SK-N-SH (cell line): ENCODE data around the gene B4GALT6. TPM values are rescaled to one million over a fixed set of nuclear protein-coding genes. Genes with fewer than 3 reads are reported as not detected.

Source experiments
- CTCF ChIA-PET: fragments of 300-600, 350-600 bp; formaldehyde crosslinking; extraction: SDS; loops from one replicate; lab custom pipeline; 2021; lab: Yijun Ruan, JAX
- POLR2A ChIA-PET: fragments of 350-600 bp; sonication (Branson Sonifier 250); formaldehyde crosslinking; extraction: SDS; loops from one replicate; lab custom pipeline; 2020; ENCODE audit warnings: antibody characterized with exemption, inconsistent platforms; lab: Yijun Ruan, JAX
- DNase-seq: peaks from one replicate; pipeline ENCODE4 v3.0.0; 2012
- H2AFZ ChIP-seq: fragments of 200-600 bp; sonication (generic); 2 replicates; pipeline ENCODE4 v1.8.1; 2016; ENCODE audit warnings: antibody characterized with exemption, mild to moderate bottlenecking, low read depth
- H3F3A ChIP-seq: fragments of 200-600 bp; sonication (generic); replicated peaks from 2 replicates; pipeline ENCODE3; 2016; ENCODE audit warnings: antibody characterized with exemption, mild to moderate bottlenecking; ENCODE audit not compliant: insufficient read depth
- H3K27ac ChIP-seq, 2 experiments: fragments of 200-500 bp in 1 of 2; fragments of 200-600 bp in 1 of 2; sonication (Bioruptor generic) in 1 of 2; sonication (generic), shearing (Covaris generic) in 1 of 2; 2 replicates each; pipeline versions ENCODE4 v1.5.1 to v1.6.1; 2014 to 2016; ENCODE audit warnings: low read depth in 2 of 2, inconsistent platforms in 1 of 2, low read length in 1 of 2, mild to moderate bottlenecking in 1 of 2, mixed read lengths in 1 of 2
- H3K27me3 ChIP-seq: fragments of 200-600 bp; sonication (generic), shearing (Covaris generic); 2 replicates; pipeline ENCODE4 v1.6.1; 2016; ENCODE audit warnings: mixed run types; ENCODE audit not compliant: insufficient read depth
- H3K36me3 ChIP-seq, 2 experiments: fragments of 200-500 bp in 1 of 2; fragments of 200-600 bp in 1 of 2; sonication (Bioruptor generic) in 1 of 2; sonication (generic) in 1 of 2; replicated peaks in 1 of 2; 2 replicates each; pipeline versions ENCODE3 to v1.5.1; 2014 to 2016; ENCODE audit warnings: low read length in 1 of 2, mild to moderate bottlenecking in 1 of 2; ENCODE audit not compliant: insufficient read depth in 2 of 2, control insufficient read depth in 1 of 2
- H3K4me1 ChIP-seq, 2 experiments: fragments of 200-500 bp in 1 of 2; fragments of 200-600 bp in 1 of 2; sonication (Bioruptor generic) in 1 of 2; sonication (generic), shearing (Covaris generic) in 1 of 2; 2 replicates each; pipeline versions ENCODE4 v1.5.1 to v1.6.1; 2014 to 2016; ENCODE audit warnings: low read depth in 1 of 2, low read length in 1 of 2, mixed run types in 1 of 2; ENCODE audit not compliant: insufficient read depth in 2 of 2, control insufficient read depth in 1 of 2
- H3K4me2 ChIP-seq: fragments of 200-600 bp; sonication (generic), shearing (Covaris generic); 2 replicates; pipeline ENCODE4 v1.6.1; 2017; ENCODE audit warnings: mixed run types
- H3K4me3 ChIP-seq, 2 experiments: fragments of 200-500 bp in 1 of 2; fragments of 200-600 bp in 1 of 2; sonication (Bioruptor generic) in 1 of 2; sonication (generic), shearing (Covaris generic) in 1 of 2; 2 replicates each; pipeline versions ENCODE4 v1.5.1 to v1.8.1; 2014 to 2016; ENCODE audit warnings: low read depth in 2 of 2, inconsistent platforms in 1 of 2, low read length in 1 of 2, mild to moderate bottlenecking in 1 of 2, mixed read lengths in 1 of 2, moderate library complexity in 1 of 2
- H3K79me2 ChIP-seq: fragments of 200-600 bp; sonication (generic); 2 replicates; pipeline ENCODE4 v1.8.1; 2017; ENCODE audit warnings: mild to moderate bottlenecking; ENCODE audit not compliant: insufficient read depth
- H3K9ac ChIP-seq: fragments of 200-600 bp; sonication (generic); 2 replicates; pipeline ENCODE4 v1.6.1; 2017; ENCODE audit warnings: mixed run types
- H3K9me2 ChIP-seq: fragments of 200-600 bp; sonication (generic); 2 replicates; pipeline ENCODE4 v1.6.1; 2017; ENCODE audit warnings: mixed run types
- H3K9me3 ChIP-seq: fragments of 200-600 bp; sonication (generic); 2 replicates; pipeline ENCODE4 v1.6.1; 2017; ENCODE audit warnings: mixed run types, mild to moderate bottlenecking, moderate library complexity
- H4K20me1 ChIP-seq: fragments of 200-600 bp; sonication (generic); 2 replicates; pipeline ENCODE4 v1.6.1; 2017; ENCODE audit warnings: mild to moderate bottlenecking, mixed run types; ENCODE audit not compliant: insufficient read depth
- ELF1 ChIP-seq: IDR thresholded peaks from 2 replicates; pipeline ENCODE4 v1.4.0; 2012
- EP300 ChIP-seq, 2 experiments: IDR thresholded peaks; 2 replicates each; pipeline versions ENCODE4 v1.4.0 to v1.6.1; 2012; ENCODE audit warnings: borderline replicate concordance in 1 of 2, low read depth in 1 of 2, low read length in 1 of 2
- EZH2phosphoT487 ChIP-seq: fragments of 200-600 bp; sonication (generic); IDR thresholded peaks from 2 replicates; pipeline ENCODE4 v1.6.1; 2017; ENCODE audit warnings: low read depth, mixed run types, mild to moderate bottlenecking, antibody characterized with exemption, moderate library complexity, borderline replicate concordance
- FOSL2 ChIP-seq: IDR thresholded peaks from 2 replicates; pipeline ENCODE4 v1.4.0; 2012; ENCODE audit warnings: low read depth, mild to moderate bottlenecking, moderate library complexity, borderline replicate concordance
- GABPA ChIP-seq: IDR thresholded peaks from 2 replicates; pipeline ENCODE4 v1.4.0; 2012; ENCODE audit warnings: low read depth, mild to moderate bottlenecking
- GATA2 ChIP-seq: sonication (generic); formaldehyde crosslinking; IDR thresholded peaks from 2 replicates; pipeline ENCODE4 v1.5.0; 2020; ENCODE audit warnings: mild to moderate bottlenecking, missing genetic modification reagents
- JUND ChIP-seq: IDR thresholded peaks from 2 replicates; pipeline ENCODE4 v1.4.0; 2012
- MXI1 ChIP-seq: IDR thresholded peaks from 2 replicates; pipeline ENCODE4 v1.6.1; 2012; ENCODE audit warnings: mild to moderate bottlenecking, low read depth, low read length, improper control_type of control experiment
- POLR2AphosphoS5 ChIP-seq: IDR thresholded peaks from 2 replicates; pipeline ENCODE4 v1.6.1; 2012; ENCODE audit warnings: low read depth, low read length
- RAD21 ChIP-seq: IDR thresholded peaks from 2 replicates; pipeline ENCODE4 v1.6.1; 2012; ENCODE audit warnings: mild to moderate bottlenecking, low read length
- RCOR1 ChIP-seq: fragments of 150-350 bp; IDR thresholded peaks from 2 replicates; pipeline ENCODE4 v1.6.1; 2017; ENCODE audit warnings: antibody characterized with exemption, low read length
- RFX5 ChIP-seq: IDR thresholded peaks from 2 replicates; pipeline ENCODE4 v1.6.1; 2012; ENCODE audit warnings: mild to moderate bottlenecking, improper control_type of control experiment, low read length
- RXRA ChIP-seq: IDR thresholded peaks from 2 replicates; pipeline ENCODE4 v1.4.0; 2012; ENCODE audit warnings: low read depth, mild to moderate bottlenecking, borderline replicate concordance
- SIN3A ChIP-seq: IDR thresholded peaks from 2 replicates; pipeline ENCODE4 v1.6.1; 2012; ENCODE audit warnings: low read depth, mild to moderate bottlenecking, low read length, moderate library complexity, borderline replicate concordance
- TEAD4 ChIP-seq: IDR thresholded peaks from 2 replicates; pipeline ENCODE4 v1.4.0; 2012; ENCODE audit warnings: mild to moderate bottlenecking, borderline replicate concordance; ENCODE audit not compliant: insufficient read depth
- ZBTB33 ChIP-seq: IDR thresholded peaks from 2 replicates; pipeline ENCODE4 v1.4.0; 2012; ENCODE audit warnings: low read depth, borderline replicate concordance
- WGBS: methylation state at CpG from one replicate; pipeline ENCODE4 v1.1.6; 2017; ENCODE audit warnings: low lambda C conversion rate; 5-methylcytosine and 5-hydroxymethylcytosine counted together
- polyA plus RNA-seq, 3 experiments: library from polyadenylated mRNA; depleted of rRNA; stranded (reverse); fragments of >200 nt; gene quantifications; 2 replicates each; pipeline ENCODE4 v1.2.3, GENCODE V29; 2012
- TF ChIP-seq, protein P1 (sequence below): IDR thresholded peaks from 2 replicates; pipeline ENCODE4 v1.6.1; 2012; ENCODE audit warnings: mild to moderate bottlenecking, low read depth, low read length, moderate library complexity
- TF ChIP-seq, protein P2 (sequence below): IDR thresholded peaks from 2 replicates; pipeline ENCODE4 v1.4.0; 2012; ENCODE audit warnings: low read depth
- TF ChIP-seq, protein P3 (sequence below): IDR thresholded peaks from 2 replicates; pipeline ENCODE4; 2012

B4GALT6 gene
- polyA plus RNA-seq, 1 of the 3 experiments (the other 2 are of a cell fraction) = 3.1 TPM

- Histone ChIP-seq H4K20me1 (no peaks in the 10 kb centered on the region), H3K9me2 (no peaks in the 10 kb centered on the region), H2AFZ (no peak overlapping the region), H3K36me3 (peaks cover 3% of the 10 kb centered on the region in 2 experiments), H3K27me3 (no peaks in the 10 kb centered on the region), H3K9me3 (no peaks in the 10 kb centered on the region), H3K4me1 (peaks cover 0 to 4% of the 10 kb centered on the region in 2 experiments; a peak in 2 of 4 replicates), H3K4me3 (no peak overlapping the region), H3F3A (no peaks in the 10 kb centered on the region), H3K79me2 (no peaks in the 10 kb centered on the region), H3K9ac (no peak overlapping the region), H3K4me2 (no peak overlapping the region), H3K27ac (no peak overlapping the region)
- 93% methylated on average over 5 of the region's 5 CpGs for WGBS
- ChIA-PET POLR2A (no interaction called here), CTCF (interaction anchor here (1.1 to 2.2 kb wide), 2 partner anchors 19 to 56 kb away, joined by 3 to 5 read pairs; partner anchors contain the start of gene B4GALT6)
- TF ChIP-seq FOSL2 = no peak
- no peak for TF ChIP-seq RAD21
- no peak for TF ChIP-seq JUND
- TF ChIP-seq POLR2AphosphoS5 = no peak
- TF ChIP-seq EP300 (IDR thresholded peaks at IDR 0.05; ENCODE audit: borderline replicate concordance in 1 of 2, low read depth in 1 of 2, low read length in 1 of 2) = no peak
- no peak for TF ChIP-seq RXRA
- no peak for TF ChIP-seq EZH2phosphoT487
- no peak for TF ChIP-seq ZBTB33
- DNase-seq = no peak
Measured at GRCh38 chr18:31666055-31666454, 18.3 kb downstream of the B4GALT6 start.

GRCh38 chr18:31664101-31664500, 20.3 kb downstream of the B4GALT6 start:
- no peak overlapping the region for H3K4me2 ChIP-seq
- TF ChIP-seq POLR2AphosphoS5 = no peak
- no peak for TF ChIP-seq EP300 (IDR thresholded peaks at IDR 0.05; ENCODE audit: borderline replicate concordance in 1 of 2, low read depth in 1 of 2, low read length in 1 of 2)
- TF ChIP-seq, protein P1, sequence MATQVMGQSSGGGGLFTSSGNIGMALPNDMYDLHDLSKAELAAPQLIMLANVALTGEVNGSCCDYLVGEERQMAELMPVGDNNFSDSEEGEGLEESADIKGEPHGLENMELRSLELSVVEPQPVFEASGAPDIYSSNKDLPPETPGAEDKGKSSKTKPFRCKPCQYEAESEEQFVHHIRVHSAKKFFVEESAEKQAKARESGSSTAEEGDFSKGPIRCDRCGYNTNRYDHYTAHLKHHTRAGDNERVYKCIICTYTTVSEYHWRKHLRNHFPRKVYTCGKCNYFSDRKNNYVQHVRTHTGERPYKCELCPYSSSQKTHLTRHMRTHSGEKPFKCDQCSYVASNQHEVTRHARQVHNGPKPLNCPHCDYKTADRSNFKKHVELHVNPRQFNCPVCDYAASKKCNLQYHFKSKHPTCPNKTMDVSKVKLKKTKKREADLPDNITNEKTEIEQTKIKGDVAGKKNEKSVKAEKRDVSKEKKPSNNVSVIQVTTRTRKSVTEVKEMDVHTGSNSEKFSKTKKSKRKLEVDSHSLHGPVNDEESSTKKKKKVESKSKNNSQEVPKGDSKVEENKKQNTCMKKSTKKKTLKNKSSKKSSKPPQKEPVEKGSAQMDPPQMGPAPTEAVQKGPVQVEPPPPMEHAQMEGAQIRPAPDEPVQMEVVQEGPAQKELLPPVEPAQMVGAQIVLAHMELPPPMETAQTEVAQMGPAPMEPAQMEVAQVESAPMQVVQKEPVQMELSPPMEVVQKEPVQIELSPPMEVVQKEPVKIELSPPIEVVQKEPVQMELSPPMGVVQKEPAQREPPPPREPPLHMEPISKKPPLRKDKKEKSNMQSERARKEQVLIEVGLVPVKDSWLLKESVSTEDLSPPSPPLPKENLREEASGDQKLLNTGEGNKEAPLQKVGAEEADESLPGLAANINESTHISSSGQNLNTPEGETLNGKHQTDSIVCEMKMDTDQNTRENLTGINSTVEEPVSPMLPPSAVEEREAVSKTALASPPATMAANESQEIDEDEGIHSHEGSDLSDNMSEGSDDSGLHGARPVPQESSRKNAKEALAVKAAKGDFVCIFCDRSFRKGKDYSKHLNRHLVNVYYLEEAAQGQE = no peak
- no peak for TF ChIP-seq GABPA
- TF ChIP-seq, protein P2, sequence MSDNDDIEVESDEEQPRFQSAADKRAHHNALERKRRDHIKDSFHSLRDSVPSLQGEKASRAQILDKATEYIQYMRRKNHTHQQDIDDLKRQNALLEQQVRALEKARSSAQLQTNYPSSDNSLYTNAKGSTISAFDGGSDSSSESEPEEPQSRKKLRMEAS = no peak
- TF ChIP-seq, protein P3, sequence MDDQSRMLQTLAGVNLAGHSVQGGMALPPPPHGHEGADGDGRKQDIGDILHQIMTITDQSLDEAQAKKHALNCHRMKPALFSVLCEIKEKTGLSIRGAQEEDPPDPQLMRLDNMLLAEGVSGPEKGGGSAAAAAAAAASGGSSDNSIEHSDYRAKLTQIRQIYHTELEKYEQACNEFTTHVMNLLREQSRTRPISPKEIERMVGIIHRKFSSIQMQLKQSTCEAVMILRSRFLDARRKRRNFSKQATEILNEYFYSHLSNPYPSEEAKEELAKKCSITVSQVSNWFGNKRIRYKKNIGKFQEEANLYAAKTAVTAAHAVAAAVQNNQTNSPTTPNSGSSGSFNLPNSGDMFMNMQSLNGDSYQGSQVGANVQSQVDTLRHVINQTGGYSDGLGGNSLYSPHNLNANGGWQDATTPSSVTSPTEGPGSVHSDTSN = no peak
- TF ChIP-seq FOSL2 = no peak
- no peak for TF ChIP-seq RFX5
- TF ChIP-seq RCOR1 = no peak
- no peak for TF ChIP-seq JUND
- no peak for TF ChIP-seq MXI1
- TF ChIP-seq ELF1 = no peak
- TF ChIP-seq SIN3A = no peak
- no peak for TF ChIP-seq GATA2
- TF ChIP-seq TEAD4 = no peak
- TF ChIP-seq EZH2phosphoT487 = no peak
- TF ChIP-seq, all 33 proteins: peak for 0
- Histone ChIP-seq H3K36me3 (peaks cover 3 to 7% of the 10 kb centered on the region in 2 experiments), H3K27me3 (no peaks in the 10 kb centered on the region), H3K9me2 (no peaks in the 10 kb centered on the region), H3K9me3 (peaks cover 7% of the 10 kb centered on the region; the same call in 1 of the 2 replicates), H3K79me2 (no peaks in the 10 kb centered on the region), H3F3A (no peaks in the 10 kb centered on the region), H3K4me3 (no peak overlapping the region), H3K9ac (no peak overlapping the region), H3K4me1 (peaks cover 0 to 4% of the 10 kb centered on the region in 2 experiments; a peak in 2 of 4 replicates), H2AFZ (no peak overlapping the region), H3K27ac (no peak overlapping the region), H4K20me1 (no peaks in the 10 kb centered on the region)
- ChIA-PET POLR2A (no interaction called here), CTCF (interaction anchor here (1.0 to 2.2 kb wide), 2 partner anchors 58 to 108 kb away, joined by 3 to 5 read pairs; no protein-coding TSS in a partner anchor)
- no peak for DNase-seq
- 100% methylated on average over 1 of the region's 1 CpG for WGBS
